Neural cell (in vitro differentiated cells): ENCODE results near the gene FBXO2. TPM values are rescaled to one million over a fixed set of nuclear protein-coding genes. Genes with fewer than 3 reads are reported as not detected.

Experiments used
- H2AFZ ChIP-seq: fragments of 200-600, 300-800 bp; sonication (generic), shearing (Covaris generic); 2 replicates; pipeline ENCODE4 v1.6.0; 2014; ENCODE audit warnings: low read depth, mild to moderate bottlenecking, antibody characterized with exemption, low read length, moderate library complexity
- H3F3A ChIP-seq: fragments of 200-600 bp; shearing (Covaris generic); 2 replicates; pipeline ENCODE4 v1.6.1; 2016; ENCODE audit warnings: mild to moderate bottlenecking, moderate library complexity, mixed read lengths, antibody characterized with exemption, low read length; ENCODE audit not compliant: insufficient read depth, poor library complexity, severe bottlenecking
- H3K27ac ChIP-seq: fragments of 200-600, 300-800 bp; sonication (generic), shearing (Covaris generic); 2 replicates; pipeline ENCODE4 v1.5.1; 2014; ENCODE audit warnings: mild to moderate bottlenecking, low read length, moderate library complexity
- H3K27me3 ChIP-seq: fragments of 300-800, 200-600 bp; sonication (generic), shearing (Covaris generic); 2 replicates; pipeline ENCODE4 v1.6.0; 2014; ENCODE audit warnings: mild to moderate bottlenecking, low read depth, low read length, moderate library complexity; ENCODE audit not compliant: insufficient read depth
- H3K36me3 ChIP-seq: fragments of 300-800, 200-600 bp; sonication (generic), shearing (Covaris generic); 2 replicates; pipeline ENCODE4 v1.5.1; 2014; ENCODE audit warnings: mild to moderate bottlenecking, antibody characterized with exemption, low read length, moderate library complexity; ENCODE audit not compliant: insufficient read depth
- H3K4me2 ChIP-seq: fragments of 300-800, 200-600 bp; sonication (generic), shearing (Covaris generic); 2 replicates; pipeline ENCODE4 v1.6.0; 2014; ENCODE audit warnings: mild to moderate bottlenecking, low read length
- H3K4me3 ChIP-seq: fragments of 300-800, 200-600 bp; sonication (generic), shearing (Covaris generic); 2 replicates; pipeline ENCODE4 v1.5.1; 2014; ENCODE audit warnings: mild to moderate bottlenecking, low read length, moderate library complexity
- H3K79me2 ChIP-seq: fragments of 200-600 bp; shearing (Covaris generic); replicated peaks from 2 replicates; pipeline ENCODE4 v1.6.0; 2014; ENCODE audit warnings: mild to moderate bottlenecking, low read length, moderate library complexity; ENCODE audit not compliant: insufficient read depth
- H3K9ac ChIP-seq: fragments of 300-800, 200-600 bp; sonication (generic), shearing (Covaris generic); 2 replicates; pipeline ENCODE4 v1.6.1; 2016; ENCODE audit warnings: mild to moderate bottlenecking, low read length, mixed read lengths
- H3K9me2 ChIP-seq: fragments of 200-600 bp; shearing (Covaris generic); 2 replicates; pipeline ENCODE4 v1.6.1; 2016; ENCODE audit warnings: mild to moderate bottlenecking, low read length, mixed read lengths; ENCODE audit not compliant: insufficient read depth
- H3K9me3 ChIP-seq: fragments of 200-600, 300-800 bp; sonication (generic), shearing (Covaris generic); 2 replicates; pipeline ENCODE4 v1.6.1; 2016; ENCODE audit warnings: mild to moderate bottlenecking, mixed run types, low read length, moderate library complexity, mixed read lengths
- H4K20me1 ChIP-seq: fragments of 200-600 bp; shearing (Covaris generic); 2 replicates; pipeline ENCODE4 v1.6.1; 2016; ENCODE audit warnings: mild to moderate bottlenecking, mixed run types; ENCODE audit not compliant: insufficient read depth
- EP300 ChIP-seq: fragments of 450-650 bp; conservative IDR thresholded peaks from 2 replicates; pipeline ENCODE4 v1.6.1; 2014; ENCODE audit warnings: antibody characterized with exemption, mild to moderate bottlenecking, moderate library complexity; ENCODE audit not compliant: poor library complexity, severe bottlenecking
- EZH2 ChIP-seq: fragments of 200-600, 300-800 bp; shearing (Covaris generic), sonication (generic); IDR thresholded peaks from 2 replicates; pipeline ENCODE4 v1.6.1; 2014; ENCODE audit warnings: antibody characterized with exemption, low read length, borderline replicate concordance, mild to moderate bottlenecking; ENCODE audit not compliant: insufficient read depth, poor library complexity, severe bottlenecking
- MXI1 ChIP-seq: fragments of 450-650 bp; conservative IDR thresholded peaks from 2 replicates; pipeline ENCODE4 v1.6.1; 2014; ENCODE audit warnings: antibody characterized with exemption, mild to moderate bottlenecking; ENCODE audit not compliant: poor library complexity, severe bottlenecking
- POLR2AphosphoS5 ChIP-seq: IDR thresholded peaks from 2 replicates; pipeline ENCODE4 v1.6.1; 2012
- RAD21 ChIP-seq: fragments of 450-650 bp; conservative IDR thresholded peaks from 2 replicates; pipeline ENCODE4 v1.6.1; 2014; ENCODE audit warnings: antibody characterized with exemption, mild to moderate bottlenecking, moderate library complexity
- SMC3 ChIP-seq: fragments of 450-650 bp; conservative IDR thresholded peaks from 2 replicates; pipeline ENCODE4 v1.6.1; 2014; ENCODE audit warnings: antibody characterized with exemption, mild to moderate bottlenecking, moderate library complexity; ENCODE audit not compliant: poor library complexity
- TAF1 ChIP-seq: IDR thresholded peaks from 2 replicates; pipeline ENCODE4 v1.6.1; 2012; ENCODE audit warnings: low read depth
- polyA plus RNA-seq: library from polyadenylated mRNA; depleted of rRNA; stranded (reverse); fragments of >200 nt; gene quantifications from 2 replicates; pipeline ENCODE4 v1.2.3, GENCODE V29; 2014
- TF ChIP-seq, protein P1 (sequence below): IDR thresholded peaks from 2 replicates; pipeline ENCODE4 v1.6.1; 2012; ENCODE audit warnings: borderline replicate concordance
- TF ChIP-seq, protein P2 (sequence below): fragments of 450-650 bp; IDR thresholded peaks from 2 replicates; pipeline ENCODE4 v1.5.1; 2014; ENCODE audit warnings: antibody characterized with exemption, mild to moderate bottlenecking, moderate library complexity; ENCODE audit not compliant: poor library complexity, severe bottlenecking

FBXO2 gene
- polyA plus RNA-seq, 1 donor from 2014 or later = 16.6 TPM

DNA sequence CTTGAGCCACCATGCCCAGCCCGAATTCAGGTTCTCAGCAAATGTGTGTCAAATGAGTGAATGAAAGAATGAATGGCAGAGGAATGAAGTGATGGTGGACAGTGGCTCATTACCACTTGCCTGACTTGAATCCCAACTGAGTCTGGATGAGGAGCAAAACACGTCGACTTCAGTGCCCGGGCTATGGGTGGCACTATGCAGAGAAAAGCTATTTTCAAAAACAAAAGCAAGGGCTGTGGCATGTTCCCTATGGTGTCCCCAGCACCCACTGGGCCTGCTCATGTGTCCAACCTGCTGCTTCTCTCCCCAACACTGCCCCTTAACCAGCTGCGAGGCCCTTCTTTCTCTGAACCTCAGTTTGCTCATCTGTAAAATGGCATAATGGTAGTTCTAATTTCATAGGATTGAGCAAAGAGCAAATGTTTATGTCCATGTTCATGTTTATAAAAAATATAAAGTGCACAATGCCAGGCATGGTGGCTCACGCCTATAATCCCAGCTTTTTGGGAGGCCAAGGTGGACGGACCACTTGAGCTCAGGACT is 31.1 kb upstream of the FBXO2 start:
- H3K4me3 ChIP-seq = no peak overlapping the region
- H3K79me2 ChIP-seq = peaks cover 38% of the 10 kb centered on the region
- H3K4me2 ChIP-seq = no peak overlapping the region
- no peaks in the 10 kb centered on the region for H4K20me1 ChIP-seq
- H2AFZ ChIP-seq = no peak overlapping the region
- H3F3A ChIP-seq = peaks cover 12% of the 10 kb centered on the region
- TF ChIP-seq POLR2AphosphoS5 (no peak), SMC3 (no peak), TAF1 (no peak), EP300 (no peak), EZH2 (no peak), RAD21 (no peak), MXI1 (no peak)
- TF ChIP-seq, protein P1, sequence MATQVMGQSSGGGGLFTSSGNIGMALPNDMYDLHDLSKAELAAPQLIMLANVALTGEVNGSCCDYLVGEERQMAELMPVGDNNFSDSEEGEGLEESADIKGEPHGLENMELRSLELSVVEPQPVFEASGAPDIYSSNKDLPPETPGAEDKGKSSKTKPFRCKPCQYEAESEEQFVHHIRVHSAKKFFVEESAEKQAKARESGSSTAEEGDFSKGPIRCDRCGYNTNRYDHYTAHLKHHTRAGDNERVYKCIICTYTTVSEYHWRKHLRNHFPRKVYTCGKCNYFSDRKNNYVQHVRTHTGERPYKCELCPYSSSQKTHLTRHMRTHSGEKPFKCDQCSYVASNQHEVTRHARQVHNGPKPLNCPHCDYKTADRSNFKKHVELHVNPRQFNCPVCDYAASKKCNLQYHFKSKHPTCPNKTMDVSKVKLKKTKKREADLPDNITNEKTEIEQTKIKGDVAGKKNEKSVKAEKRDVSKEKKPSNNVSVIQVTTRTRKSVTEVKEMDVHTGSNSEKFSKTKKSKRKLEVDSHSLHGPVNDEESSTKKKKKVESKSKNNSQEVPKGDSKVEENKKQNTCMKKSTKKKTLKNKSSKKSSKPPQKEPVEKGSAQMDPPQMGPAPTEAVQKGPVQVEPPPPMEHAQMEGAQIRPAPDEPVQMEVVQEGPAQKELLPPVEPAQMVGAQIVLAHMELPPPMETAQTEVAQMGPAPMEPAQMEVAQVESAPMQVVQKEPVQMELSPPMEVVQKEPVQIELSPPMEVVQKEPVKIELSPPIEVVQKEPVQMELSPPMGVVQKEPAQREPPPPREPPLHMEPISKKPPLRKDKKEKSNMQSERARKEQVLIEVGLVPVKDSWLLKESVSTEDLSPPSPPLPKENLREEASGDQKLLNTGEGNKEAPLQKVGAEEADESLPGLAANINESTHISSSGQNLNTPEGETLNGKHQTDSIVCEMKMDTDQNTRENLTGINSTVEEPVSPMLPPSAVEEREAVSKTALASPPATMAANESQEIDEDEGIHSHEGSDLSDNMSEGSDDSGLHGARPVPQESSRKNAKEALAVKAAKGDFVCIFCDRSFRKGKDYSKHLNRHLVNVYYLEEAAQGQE = no peak
- TF ChIP-seq, protein P2, sequence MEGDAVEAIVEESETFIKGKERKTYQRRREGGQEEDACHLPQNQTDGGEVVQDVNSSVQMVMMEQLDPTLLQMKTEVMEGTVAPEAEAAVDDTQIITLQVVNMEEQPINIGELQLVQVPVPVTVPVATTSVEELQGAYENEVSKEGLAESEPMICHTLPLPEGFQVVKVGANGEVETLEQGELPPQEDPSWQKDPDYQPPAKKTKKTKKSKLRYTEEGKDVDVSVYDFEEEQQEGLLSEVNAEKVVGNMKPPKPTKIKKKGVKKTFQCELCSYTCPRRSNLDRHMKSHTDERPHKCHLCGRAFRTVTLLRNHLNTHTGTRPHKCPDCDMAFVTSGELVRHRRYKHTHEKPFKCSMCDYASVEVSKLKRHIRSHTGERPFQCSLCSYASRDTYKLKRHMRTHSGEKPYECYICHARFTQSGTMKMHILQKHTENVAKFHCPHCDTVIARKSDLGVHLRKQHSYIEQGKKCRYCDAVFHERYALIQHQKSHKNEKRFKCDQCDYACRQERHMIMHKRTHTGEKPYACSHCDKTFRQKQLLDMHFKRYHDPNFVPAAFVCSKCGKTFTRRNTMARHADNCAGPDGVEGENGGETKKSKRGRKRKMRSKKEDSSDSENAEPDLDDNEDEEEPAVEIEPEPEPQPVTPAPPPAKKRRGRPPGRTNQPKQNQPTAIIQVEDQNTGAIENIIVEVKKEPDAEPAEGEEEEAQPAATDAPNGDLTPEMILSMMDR = no peak
- no peaks in the 10 kb centered on the region for H3K27me3 ChIP-seq
- no peaks in the 10 kb centered on the region for H3K9me2 ChIP-seq
- H3K27ac ChIP-seq = no peak overlapping the region
- H3K9ac ChIP-seq = no peak overlapping the region
- H3K36me3 ChIP-seq = no peaks in the 10 kb centered on the region
- H3K9me3 ChIP-seq = no peaks in the 10 kb centered on the region

DNA sequence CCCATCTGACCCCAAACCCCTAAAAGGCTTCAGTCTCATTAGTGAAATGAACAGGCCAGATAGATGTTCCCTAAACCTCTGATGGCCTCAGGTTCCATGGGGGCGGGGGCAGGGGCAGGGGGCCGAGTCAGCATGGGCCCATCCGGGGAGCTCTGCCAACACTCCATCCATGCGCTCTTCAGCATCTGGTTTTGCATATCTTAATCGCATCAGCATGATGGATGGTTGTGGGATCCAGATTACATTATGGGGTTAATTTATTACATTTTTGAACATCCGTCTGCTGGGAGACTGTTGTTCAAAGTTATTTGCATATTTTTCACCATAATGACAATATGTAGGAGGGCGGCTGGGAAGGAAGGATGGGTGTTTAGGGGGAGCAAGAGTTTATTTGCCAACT is 29.8 kb upstream of the FBXO2 start:
- H2AFZ ChIP-seq = no peak overlapping the region
- peak overlapping the region; percentile 4 for H3K4me3 ChIP-seq
- no peaks in the 10 kb centered on the region for H3K27me3 ChIP-seq
- no peaks in the 10 kb centered on the region for H3K9me2 ChIP-seq
- no peaks in the 10 kb centered on the region for H3K9me3 ChIP-seq
- H3K27ac ChIP-seq = no peak overlapping the region
- H3F3A ChIP-seq = peaks cover 12% of the 10 kb centered on the region
- peaks cover 33% of the 10 kb centered on the region for H3K79me2 ChIP-seq
- no peak overlapping the region for H3K4me2 ChIP-seq
- no peak for TF ChIP-seq MXI1
- no peak for TF ChIP-seq TAF1
- TF ChIP-seq EZH2 = no peak
- TF ChIP-seq POLR2AphosphoS5 = no peak
- TF ChIP-seq, protein P1 = no peak
- no peak for TF ChIP-seq EP300
- TF ChIP-seq RAD21 = no peak
- TF ChIP-seq, protein P2 = no peak
- TF ChIP-seq SMC3 = no peak
- H3K36me3 ChIP-seq = no peaks in the 10 kb centered on the region
- H3K9ac ChIP-seq = no peak overlapping the region
- no peaks in the 10 kb centered on the region for H4K20me1 ChIP-seq
